G401.6 (cell line): Measurements from ENCODE around the gene MAPKAPK3.
"Not testable (repeated sequence)": the region's sequence is repeated elsewhere in the genome, so short reads cannot be mapped to it uniquely, and the experiment has no call there.

Experiments used
- FAIRE-seq: peaks from 2 replicates; lab custom pipeline; 2012; peaks lifted over from hg19 to GRCh38; lab: Jason Lieb, UNC

Gene MAPKAPK3

DNA sequence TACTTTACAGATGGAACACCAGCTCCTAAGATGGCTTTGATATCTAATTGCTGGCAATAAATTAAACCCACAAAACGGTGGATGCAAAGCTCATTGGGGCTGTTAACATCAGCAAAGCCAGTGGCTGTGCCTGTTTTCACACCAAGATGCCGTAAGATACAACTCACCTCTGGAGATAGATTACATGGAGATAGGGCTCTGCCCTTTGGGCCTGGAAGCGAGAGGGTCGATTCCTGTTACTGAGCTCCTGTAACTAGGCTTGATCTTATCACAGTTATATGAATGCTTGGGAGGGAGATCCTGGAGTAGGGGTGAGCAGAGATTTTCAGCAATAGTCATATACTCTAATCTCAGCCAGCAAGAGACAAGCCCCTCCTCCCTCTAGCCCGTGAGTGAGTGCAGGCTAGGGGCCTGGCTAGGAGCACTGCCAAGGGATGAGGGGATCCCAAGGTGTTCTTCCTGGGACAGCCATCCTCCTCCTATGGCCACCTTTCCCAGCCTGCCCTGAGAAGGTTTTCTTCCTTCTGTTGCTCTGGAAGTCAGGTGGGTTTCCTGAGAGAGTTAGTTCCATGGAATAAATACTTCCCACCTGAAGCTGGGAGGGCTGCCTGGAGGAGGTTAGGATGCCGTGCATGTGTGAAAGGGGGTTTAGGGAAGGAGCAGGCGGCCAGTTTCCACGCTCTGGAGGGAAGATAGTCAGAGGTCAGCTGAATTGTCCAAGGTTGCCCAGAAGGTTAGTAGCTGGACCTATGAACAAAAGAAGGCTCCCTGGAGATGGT is 39.7 kb downstream of the MAPKAPK3 start:
- no peak for FAIRE-seq

GRCh38 chr3:50657407-50657806 is 40.5 kb downstream of the MAPKAPK3 start:
- FAIRE-seq: no peak

DNA sequence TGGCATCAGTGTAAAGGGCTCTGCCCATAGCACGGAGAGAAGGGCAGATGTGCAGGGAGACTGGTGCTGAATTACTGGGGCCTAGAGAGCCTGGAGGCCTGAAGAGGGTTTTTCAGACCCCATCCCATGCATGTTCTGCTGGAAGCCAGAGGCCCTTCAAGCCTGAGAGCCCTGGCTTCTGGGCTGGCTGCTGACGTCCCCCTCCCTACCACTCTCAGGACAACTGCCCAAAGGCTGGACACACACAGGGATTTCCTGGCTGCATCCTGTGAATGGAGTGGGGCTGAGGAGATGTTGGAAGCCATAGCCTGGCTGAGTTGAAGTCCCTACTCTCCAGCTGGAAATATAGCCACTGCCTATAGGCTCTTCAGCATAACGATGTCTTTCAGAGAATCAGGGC is 40.9 kb downstream of the MAPKAPK3 start:
- no peak for FAIRE-seq

DNA sequence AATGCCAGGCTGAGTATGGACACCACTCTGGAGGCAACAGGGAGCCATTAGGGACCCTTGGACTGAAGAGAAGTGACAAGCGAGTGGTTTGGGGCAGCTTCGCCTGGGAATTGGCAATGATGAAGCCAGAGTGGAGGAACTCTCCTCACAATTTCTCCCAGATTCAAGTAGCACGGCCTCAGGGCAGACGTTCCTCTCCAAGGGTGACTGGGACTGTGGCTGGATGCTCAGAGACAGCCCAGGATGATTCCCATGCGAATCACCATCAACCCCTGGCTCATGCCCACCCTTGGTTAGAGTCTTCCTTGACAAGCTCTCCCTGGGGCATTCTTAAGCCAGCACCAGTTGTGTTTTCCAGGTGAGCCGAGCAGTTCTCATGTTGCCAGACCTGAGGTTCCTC is 41.5 kb downstream of the MAPKAPK3 start:
- no peak for FAIRE-seq

- FAIRE-seq: no peak
Measured at GRCh38 chr3:50658831-50659230, 41.9 kb downstream of the MAPKAPK3 start.

DNA sequence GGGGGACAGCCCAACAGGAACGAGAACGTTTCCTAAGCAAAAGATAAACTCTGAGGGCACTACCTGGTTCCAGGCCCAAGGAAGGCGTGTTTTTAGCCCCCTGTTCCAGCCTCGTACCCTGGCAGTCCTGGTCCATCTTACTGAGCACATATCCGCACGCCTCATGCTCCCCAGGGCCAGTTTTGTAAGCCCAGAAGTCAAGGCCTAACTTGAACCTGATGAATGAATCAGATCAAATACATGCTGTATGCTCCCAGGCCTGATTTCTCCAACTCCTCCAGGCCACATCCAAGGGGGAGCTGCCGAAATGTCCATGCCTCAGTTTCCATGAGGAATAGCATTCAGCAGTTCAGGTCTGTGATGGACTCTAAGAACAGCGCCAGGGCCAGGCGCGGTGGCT is 43.4 kb downstream of the MAPKAPK3 start:
- no peak for FAIRE-seq

- no peak for FAIRE-seq
Measured at GRCh38 chr3:50661321-50661837, 44.4 kb downstream of the MAPKAPK3 start.

DNA sequence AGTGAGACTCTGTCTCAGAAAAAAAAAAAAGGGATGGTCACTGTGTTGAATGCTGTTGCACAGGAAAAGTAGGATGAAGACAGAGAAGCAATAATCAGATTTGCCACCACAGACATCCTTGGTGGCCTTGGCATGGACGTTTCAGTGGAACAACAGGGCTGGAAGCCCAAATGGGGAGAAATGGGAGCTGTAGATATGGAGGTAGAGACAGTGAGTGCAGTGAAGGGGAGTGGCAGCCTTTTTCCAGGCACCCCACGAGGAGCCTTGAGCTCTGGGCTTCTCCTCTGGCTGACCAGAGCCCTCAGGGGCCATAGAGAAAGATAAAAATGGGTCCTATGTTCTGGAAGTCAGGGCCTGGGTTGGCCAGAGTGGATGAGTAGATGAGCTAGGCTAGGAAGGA is 45.5 kb downstream of the MAPKAPK3 start:
- FAIRE-seq: no peak

- FAIRE-seq: no peak
Measured at GRCh38 chr3:50665081-50665840, 48.3 kb downstream of the MAPKAPK3 start.

DNA sequence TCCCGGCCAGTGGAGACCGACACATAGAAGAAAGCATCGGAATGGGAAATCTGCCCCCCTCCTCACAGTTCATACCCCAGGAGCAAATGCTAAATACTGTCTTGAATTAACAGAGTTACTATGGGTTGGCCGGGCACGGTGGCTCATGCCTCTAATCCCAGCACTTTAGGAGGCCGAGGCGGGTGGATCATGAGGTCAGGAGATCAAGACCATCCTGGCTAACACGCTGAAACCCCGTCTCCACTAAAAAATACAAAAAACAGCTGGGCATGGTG is 48.8 kb downstream of the MAPKAPK3 start:
- not testable (repeated sequence) for FAIRE-seq

- FAIRE-seq: no peak
Measured at GRCh38 chr3:50666837-50667236, 49.9 kb downstream of the MAPKAPK3 start.

DNA sequence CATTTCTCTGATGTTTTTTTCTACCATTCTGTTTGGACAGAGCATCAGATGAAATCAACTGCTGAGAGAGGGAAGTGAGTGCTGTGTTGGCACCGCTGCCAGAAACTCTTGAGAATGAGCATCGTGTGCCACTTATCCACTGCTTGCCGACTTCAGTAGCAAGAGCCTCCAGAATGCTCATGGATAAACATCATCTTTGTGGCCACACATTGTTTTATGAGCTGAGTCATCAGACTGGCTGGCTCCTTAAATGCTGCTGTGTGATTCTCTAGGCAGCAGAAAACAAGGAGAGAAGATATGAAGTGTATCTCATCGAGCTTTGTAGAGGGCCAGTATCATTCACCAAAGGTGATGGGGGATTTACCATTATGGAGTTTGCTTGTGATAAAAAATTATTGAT is 54.4 kb downstream of the MAPKAPK3 start:
- FAIRE-seq: no peak

- FAIRE-seq: no peak
Measured at GRCh38 chr3:50672656-50673055, 55.7 kb downstream of the MAPKAPK3 start.

GRCh38 chr3:50673931-50674330 is 57.0 kb downstream of the MAPKAPK3 start:
- FAIRE-seq: no peak

GRCh38 chr3:50674349-50675178 is 57.6 kb downstream of the MAPKAPK3 start, which contains the start of gene DOCK3:
DOCK3 (plus strand) TSS chr3:50674927; CDS start chr3:50675264, 337 bp downstream.
- no peak for FAIRE-seq

- FAIRE-seq: no peak
Measured at GRCh38 chr3:50675179-50676030, 58.5 kb downstream of the MAPKAPK3 start.

DNA sequence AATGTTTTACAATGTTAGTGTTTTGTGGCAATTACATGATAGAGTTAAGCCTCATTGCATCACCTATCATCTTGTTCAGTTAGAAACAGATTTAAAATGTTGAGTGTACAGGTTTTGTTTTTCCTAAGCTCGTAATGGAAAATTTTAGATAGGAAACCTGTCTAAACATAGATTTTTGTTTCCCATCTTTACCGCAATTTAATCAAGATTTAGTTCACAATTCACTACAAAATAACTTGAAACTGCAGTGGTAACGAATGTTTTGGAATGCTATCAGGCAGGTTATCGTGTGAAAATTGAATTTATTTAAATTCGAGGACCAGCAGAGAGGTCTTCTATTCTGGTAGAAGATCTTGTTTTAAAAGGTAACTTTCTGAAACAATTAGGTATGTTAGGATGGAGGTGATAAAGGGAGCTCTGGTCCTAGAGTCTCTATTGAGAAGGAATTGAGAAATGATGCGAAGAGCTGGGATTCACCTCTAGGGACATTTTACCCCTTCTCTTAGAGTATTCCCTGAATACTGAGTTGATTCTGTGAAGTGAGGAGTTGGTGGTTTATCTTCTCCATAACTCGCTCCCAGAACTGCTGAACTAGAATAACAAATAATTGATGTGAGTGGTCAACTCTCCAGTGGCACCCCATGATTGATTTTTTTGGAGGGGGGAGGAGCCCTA is 59.2 kb downstream of the MAPKAPK3 start:
- peak; percentile 82 for FAIRE-seq

GRCh38 chr3:50687127-50687751 is 70.3 kb downstream of the MAPKAPK3 start:
- FAIRE-seq: no peak

DNA sequence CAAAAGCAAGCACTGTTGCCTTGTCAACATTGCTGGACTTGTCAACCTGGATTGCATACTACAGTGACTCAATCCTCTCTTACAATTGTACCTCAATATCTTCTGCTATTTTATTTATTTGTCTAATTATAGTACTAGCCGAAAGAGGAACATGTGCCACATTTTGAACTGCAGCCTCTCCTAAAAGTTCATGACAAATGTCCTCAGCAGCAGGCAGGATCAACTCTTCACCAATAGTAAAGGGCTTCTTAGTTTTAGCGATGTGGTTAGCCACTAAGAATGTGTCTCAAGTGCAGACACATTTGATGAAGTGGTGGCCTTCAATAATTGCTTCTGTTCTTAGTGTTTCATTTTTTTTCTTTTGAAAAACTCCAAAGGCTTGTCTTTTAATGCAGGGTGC is 71.0 kb downstream of the MAPKAPK3 start:
- no peak for FAIRE-seq

GRCh38 chr3:50688602-50689001 is 71.7 kb downstream of the MAPKAPK3 start:
- not testable (repeated sequence) for FAIRE-seq

- no peak for FAIRE-seq
Measured at GRCh38 chr3:50689558-50689957, 72.6 kb downstream of the MAPKAPK3 start.
